ENCODE measurements around the gene PABPC4L.

PABPC4L gene

DNA sequence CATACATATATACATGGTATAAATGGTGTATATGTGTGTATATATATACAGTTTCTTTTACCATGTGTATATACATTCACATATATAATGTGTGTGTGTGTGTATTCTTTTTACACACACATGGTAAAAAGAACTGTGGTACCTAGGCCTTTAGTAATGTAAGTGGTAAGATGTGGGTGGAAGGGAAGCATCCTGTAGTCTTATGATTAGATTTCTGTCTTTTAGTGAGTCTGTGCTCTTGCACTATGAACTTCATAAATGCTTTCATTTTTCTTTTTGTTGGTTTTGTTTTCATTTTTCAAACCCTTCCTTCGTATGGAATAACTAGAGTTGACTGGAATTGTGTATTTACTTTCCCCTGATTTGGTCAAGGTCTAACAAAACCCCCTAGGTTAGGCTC is 12.1 kb downstream of the PABPC4L start:
- FAIRE-seq (no peak), DNase-seq (ENCODE audit: insufficient read length) (no peak)
- TF ChIP-seq POLR2AphosphoS5 (IDR thresholded peaks at IDR 0.05; ENCODE audit: low read depth, low read length): no peak
- TF ChIP-seq TAF1 (IDR thresholded peaks at IDR 0.05; ENCODE audit: borderline replicate concordance, low read depth, low read length): no peak
- TF ChIP-seq POLR2A (IDR thresholded peaks at IDR 0.05; ENCODE audit: low read depth, low read length): no peak

DNA sequence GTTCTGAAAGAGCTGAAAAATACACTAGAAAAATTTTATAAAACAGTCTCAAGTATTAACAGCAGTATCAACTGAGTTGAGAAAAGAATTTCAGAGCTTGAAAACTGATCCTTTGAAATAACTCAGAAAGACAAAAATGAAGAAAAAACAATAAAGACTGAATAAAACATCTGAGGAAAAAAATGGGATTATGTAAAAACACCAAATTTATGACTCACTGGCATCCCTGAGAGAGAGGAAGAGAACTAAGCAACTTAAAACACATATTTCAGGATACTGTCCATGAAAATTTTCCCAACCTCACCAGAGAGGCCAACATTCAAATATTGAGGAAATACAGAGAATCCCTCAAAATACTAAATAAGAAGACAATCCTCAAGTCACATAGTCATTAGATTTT is 22.9 kb downstream of the PABPC4L start:
- TF ChIP-seq TAF1 (IDR thresholded peaks at IDR 0.05; ENCODE audit: borderline replicate concordance, low read depth, low read length) (no peak), POLR2AphosphoS5 (IDR thresholded peaks at IDR 0.05; ENCODE audit: low read depth, low read length) (no peak), POLR2A (IDR thresholded peaks at IDR 0.05; ENCODE audit: low read depth, low read length) (no peak)
- FAIRE-seq (no peak), DNase-seq (ENCODE audit: insufficient read length) (no peak)

DNA sequence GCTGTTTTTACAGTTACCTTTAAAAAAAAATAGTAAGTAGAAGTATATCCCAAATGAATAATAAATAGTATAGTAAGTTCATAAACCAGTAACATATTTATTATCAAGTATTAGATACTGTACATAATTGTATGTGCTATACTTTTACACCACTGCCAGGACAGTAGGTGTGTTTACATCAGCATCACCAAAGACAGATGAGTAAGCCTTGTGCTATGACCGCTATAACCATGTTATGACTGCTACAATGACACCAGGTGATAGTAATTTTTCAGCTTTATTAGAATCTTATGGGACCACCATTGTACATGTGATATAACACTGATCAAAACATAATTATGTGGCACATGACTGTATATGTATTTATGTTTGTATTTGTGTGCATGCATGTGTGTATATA is 27.3 kb downstream of the PABPC4L start:
- no peak for TF ChIP-seq POLR2AphosphoS5 (IDR thresholded peaks at IDR 0.05; ENCODE audit: low read depth, low read length)
- TF ChIP-seq POLR2A (IDR thresholded peaks at IDR 0.05; ENCODE audit: low read depth, low read length): no peak
- no peak for TF ChIP-seq TAF1 (IDR thresholded peaks at IDR 0.05; ENCODE audit: borderline replicate concordance, low read depth, low read length)
- FAIRE-seq (no peak), DNase-seq (ENCODE audit: insufficient read length) (no peak)

DNA sequence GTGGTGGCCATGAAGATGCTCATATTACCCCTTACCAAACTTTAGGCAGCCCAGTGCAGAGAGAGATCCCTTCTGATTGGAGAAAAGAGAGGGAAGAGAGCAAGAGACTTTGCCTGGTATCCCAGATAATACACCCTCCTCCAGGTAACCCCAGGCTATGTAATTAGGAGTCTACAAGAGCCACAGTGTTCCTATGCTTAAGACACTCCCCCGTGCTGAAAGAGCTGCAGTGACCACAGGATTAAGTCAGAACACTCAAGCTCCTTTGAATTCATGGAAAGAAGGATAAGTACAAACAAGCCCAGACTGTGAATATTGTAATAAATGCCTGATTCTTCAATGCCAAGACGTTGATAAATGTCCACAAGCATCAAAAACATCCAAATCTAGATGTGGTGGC is 41.4 kb downstream of the PABPC4L start:
- no peak for TF ChIP-seq TAF1 (IDR thresholded peaks at IDR 0.05; ENCODE audit: borderline replicate concordance, low read depth, low read length)
- TF ChIP-seq POLR2A (IDR thresholded peaks at IDR 0.05; ENCODE audit: low read depth, low read length): no peak
- TF ChIP-seq POLR2AphosphoS5 (IDR thresholded peaks at IDR 0.05; ENCODE audit: low read depth, low read length): no peak
- no peak for FAIRE-seq
- DNase-seq (ENCODE audit: insufficient read length): no peak

DNA sequence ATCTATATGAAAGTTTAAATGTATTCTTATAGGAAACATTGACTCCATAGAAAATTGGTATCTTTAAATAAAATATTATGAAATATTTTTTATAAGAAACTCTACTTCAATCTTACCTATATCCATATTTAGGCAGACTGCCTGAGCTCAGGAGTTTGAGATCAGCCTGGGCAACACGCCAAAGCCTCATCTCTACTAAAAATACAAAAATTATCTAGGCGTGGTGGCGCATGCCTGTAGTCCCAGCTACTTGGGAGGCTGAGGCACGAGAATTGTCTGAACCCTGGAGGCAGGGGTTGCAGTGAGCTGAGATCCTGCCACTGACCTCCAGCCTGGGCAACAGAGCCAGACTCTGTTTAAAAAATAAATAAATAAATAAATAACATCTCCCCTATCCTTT is 47.5 kb downstream of the PABPC4L start:
- DNase-seq (ENCODE audit: insufficient read length) (no peak), FAIRE-seq (no peak)
- TF ChIP-seq POLR2AphosphoS5 (IDR thresholded peaks at IDR 0.05; ENCODE audit: low read depth, low read length): no peak
- TF ChIP-seq TAF1 (IDR thresholded peaks at IDR 0.05; ENCODE audit: borderline replicate concordance, low read depth, low read length): no peak

DNA sequence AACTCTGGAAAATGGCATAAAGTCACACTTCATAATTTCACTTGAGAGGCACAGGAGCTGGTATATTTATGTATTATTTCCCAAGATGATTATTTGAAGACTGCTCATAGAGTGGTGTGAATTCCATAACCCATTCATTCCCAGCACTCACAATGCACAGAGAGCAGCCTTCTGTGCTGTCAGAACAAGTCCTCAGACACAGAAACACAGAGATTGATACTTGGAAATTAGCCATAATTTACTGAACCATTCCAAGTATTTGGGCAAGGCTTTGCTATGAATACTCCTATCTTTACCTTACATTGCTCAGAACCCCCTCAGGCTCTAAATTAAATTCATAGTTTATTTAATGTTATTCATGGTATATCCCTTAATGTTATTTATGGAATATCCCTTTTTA is 53.6 kb downstream of the PABPC4L start:
- no peak for DNase-seq (ENCODE audit: insufficient read length)
- FAIRE-seq: no peak
- TF ChIP-seq TAF1 (IDR thresholded peaks at IDR 0.05; ENCODE audit: borderline replicate concordance, low read depth, low read length) (no peak), POLR2A (IDR thresholded peaks at IDR 0.05; ENCODE audit: low read depth, low read length) (no peak), POLR2AphosphoS5 (IDR thresholded peaks at IDR 0.05; ENCODE audit: low read depth, low read length) (no peak)

Data from GM12892 (cell line).